Measurements from ENCODE around the gene ANXA4.
A peak's percentile ranks its signal among the peaks of the same experiment; 100 is the strongest.
"Not testable (repeated sequence)": the region's sequence is repeated elsewhere in the genome, so short reads cannot be mapped to it uniquely, and the experiment has no call there.

Gene ANXA4

DNA sequence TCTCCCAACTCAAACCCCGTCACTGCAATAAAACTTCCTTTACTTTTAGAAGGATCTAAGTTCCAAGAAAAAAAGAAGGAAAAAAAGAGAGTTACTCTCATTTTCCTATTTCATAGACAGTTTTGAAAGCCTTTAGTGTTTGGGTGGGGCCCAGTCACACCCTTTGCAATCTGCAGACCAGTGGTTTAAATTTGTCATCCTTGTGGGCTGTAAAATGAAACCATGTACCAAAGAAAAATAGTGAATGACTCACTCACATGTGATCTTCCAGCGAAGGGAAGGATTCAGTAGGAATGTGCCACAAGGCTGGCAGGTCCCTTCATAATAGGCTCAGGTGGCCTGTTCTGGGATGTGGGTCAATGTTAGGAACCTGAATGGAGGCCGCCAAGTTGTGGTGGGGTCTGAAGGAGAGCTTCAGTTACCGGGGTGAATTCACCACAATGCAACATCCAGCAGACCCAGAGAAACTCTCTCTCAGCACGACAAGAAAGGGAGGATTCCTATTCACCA is 28.3 kb downstream of the ANXA4 start:
- peak; percentile 70 to 74 for DNase-seq
- Histone ChIP-seq H3K9me3 (no peaks in the 10 kb centered on the region), H3K36me3 (no peaks in the 10 kb centered on the region), H3K4me3 (peak overlapping the region in 1 of 2 donors; percentile 13), H3K4me1 (peaks cover 0 to 98% (median 65%) of the 10 kb centered on the region in 4 donors), H3K27ac (peak overlapping the region; percentile 81 to 83), H3K27me3 (no peaks in the 10 kb centered on the region)
- TF ChIP-seq, protein P1, sequence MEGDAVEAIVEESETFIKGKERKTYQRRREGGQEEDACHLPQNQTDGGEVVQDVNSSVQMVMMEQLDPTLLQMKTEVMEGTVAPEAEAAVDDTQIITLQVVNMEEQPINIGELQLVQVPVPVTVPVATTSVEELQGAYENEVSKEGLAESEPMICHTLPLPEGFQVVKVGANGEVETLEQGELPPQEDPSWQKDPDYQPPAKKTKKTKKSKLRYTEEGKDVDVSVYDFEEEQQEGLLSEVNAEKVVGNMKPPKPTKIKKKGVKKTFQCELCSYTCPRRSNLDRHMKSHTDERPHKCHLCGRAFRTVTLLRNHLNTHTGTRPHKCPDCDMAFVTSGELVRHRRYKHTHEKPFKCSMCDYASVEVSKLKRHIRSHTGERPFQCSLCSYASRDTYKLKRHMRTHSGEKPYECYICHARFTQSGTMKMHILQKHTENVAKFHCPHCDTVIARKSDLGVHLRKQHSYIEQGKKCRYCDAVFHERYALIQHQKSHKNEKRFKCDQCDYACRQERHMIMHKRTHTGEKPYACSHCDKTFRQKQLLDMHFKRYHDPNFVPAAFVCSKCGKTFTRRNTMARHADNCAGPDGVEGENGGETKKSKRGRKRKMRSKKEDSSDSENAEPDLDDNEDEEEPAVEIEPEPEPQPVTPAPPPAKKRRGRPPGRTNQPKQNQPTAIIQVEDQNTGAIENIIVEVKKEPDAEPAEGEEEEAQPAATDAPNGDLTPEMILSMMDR (IDR thresholded peaks at IDR 0.05), result no peak
- intact Hi-C loops (cut with DNase I; ENCODE audit: low total_unique reads), result no loop called here

DNA sequence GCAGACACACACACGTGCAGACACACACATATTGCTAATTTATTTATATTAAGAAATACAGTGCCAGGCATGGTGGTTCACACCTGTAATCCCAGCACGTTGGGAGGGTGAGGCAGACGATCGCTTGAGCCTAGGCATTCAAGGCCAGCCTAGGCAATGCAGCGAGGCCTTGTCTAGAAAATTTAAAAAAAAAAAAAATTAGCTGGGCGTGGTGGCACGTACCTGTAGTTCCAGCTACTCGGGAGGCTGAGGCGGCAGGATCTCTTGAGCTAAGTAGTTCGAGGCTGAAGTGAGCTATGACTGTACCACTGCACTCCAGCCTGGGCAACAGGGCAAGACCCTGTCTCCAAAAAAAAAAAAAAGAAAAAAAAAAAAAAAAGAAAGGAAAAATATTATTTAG is 28.8 kb downstream of the ANXA4 start:
- Histone ChIP-seq H3K27me3 (no peaks in the 10 kb centered on the region), H3K36me3 (no peaks in the 10 kb centered on the region), H3K9me3 (no peaks in the 10 kb centered on the region), H3K27ac (peak overlapping the region; percentile 81 to 83), H3K4me3 (no peak overlapping the region), H3K4me1 (peaks cover 0 to 99% (median 66%) of the 10 kb centered on the region in 4 donors)
- DNase-seq, result no peak
- TF ChIP-seq, protein P1 (IDR thresholded peaks at IDR 0.05), result no peak
- intact Hi-C loops (cut with DNase I; ENCODE audit: low total_unique reads), result loop anchor here (1.0 kb wide), 1 partner anchor 30 kb away; no protein-coding TSS in a partner anchor

DNA sequence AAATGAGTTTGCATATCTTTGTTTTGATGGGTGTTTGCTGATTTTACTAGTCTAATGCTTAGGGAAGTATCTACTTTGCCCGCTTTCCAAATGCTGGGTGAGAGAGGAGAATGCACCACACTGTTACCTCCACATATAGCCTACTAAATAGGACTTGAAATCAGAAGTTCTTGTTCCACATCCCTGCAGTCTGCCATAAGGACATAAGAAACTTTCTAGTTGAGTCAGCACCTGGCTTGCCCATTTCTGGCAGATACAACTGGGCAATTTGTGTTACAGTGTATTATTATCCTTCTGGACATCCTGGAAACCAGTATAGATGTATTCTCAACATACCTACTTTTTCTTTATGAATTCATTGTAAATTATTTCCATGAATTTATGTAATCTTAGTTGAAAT is 29.5 kb downstream of the ANXA4 start:
- Histone ChIP-seq H3K27me3 (no peaks in the 10 kb centered on the region), H3K27ac (peak overlapping the region; percentile 81 to 83), H3K9me3 (no peaks in the 10 kb centered on the region), H3K4me1 (peaks cover 0 to 95% (median 61%) of the 10 kb centered on the region in 4 donors), H3K36me3 (no peaks in the 10 kb centered on the region), H3K4me3 (no peak overlapping the region)
- intact Hi-C loops (cut with DNase I; ENCODE audit: low total_unique reads), result loop anchor here (1.0 kb wide), 1 partner anchor 31 kb away; no protein-coding TSS in a partner anchor
- TF ChIP-seq, protein P1 (IDR thresholded peaks at IDR 0.05), result no peak
- DNase-seq, result no peak

DNA sequence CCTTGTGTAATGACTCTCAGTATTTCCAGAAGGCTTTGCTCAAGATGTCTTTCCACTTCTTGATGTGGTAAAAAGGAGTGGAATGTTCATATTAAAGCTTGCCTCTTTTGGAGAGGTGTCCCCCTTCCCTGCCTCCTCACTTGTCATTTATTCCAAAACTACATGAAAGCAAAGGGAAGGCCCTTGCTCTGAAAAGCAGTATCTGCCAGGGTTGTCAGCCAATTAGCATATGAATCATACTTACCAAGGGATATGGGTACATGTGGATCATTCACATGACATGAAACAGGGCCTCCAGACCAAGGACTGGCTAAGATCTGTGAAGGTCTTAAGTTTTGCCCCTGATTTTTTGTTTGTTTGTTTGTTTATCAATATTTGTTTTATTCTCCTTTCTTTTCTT is 31.3 kb downstream of the ANXA4 start:
- Histone ChIP-seq H3K27me3 (no peaks in the 10 kb centered on the region), H3K4me1 (peaks cover 0 to 77% (median 48%) of the 10 kb centered on the region in 4 donors), H3K27ac (peak overlapping the region; percentile 59 to 64), H3K9me3 (no peaks in the 10 kb centered on the region), H3K36me3 (no peaks in the 10 kb centered on the region), H3K4me3 (no peak overlapping the region)
- intact Hi-C loops (cut with DNase I; ENCODE audit: low total_unique reads), result no loop called here
- TF ChIP-seq, protein P1 (IDR thresholded peaks at IDR 0.05), result no peak
- no peak for DNase-seq

DNA sequence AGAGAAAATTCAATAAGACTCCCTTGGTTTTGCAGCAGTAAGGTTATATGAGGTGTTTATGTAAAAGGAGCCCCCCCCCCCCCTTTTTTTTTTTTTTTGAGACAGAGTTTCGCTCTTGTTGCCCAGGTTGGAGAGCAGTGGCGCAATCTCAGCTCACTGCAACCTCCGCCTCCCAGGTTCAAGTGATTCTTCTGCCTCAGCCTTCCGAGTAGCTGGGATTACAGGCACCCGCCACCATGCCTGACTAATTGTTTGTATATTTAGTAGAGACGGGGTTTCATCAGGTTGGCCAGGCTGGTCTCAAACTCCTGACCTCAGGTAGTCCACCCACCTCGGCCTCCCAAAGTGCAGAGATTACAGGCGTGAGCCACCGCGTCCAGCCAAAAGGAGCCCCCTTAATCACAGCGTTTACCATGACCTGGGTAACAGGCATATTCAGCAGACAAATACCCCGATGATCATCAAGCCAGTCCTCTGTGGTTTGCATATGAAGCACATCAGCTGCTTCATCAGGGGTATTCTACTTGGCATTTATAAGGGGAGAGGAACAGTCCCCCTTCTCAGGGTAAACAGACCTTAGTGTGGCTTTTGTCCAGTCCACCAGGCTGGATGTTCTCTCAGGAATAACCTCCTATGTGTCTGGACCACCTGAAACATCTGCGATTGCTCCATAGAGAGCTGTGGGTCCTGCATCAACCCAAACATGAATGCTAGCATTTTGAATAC is 32.5 kb downstream of the ANXA4 start:
- H3K4me1 ChIP-seq, result peaks cover 0 to 73% (median 40%) of the 10 kb centered on the region in 4 donors
- H3K9me3 ChIP-seq; H3K36me3 ChIP-seq; H3K4me3 ChIP-seq; intact Hi-C loops (cut with DNase I; ENCODE audit: low total_unique reads); H3K27me3 ChIP-seq; DNase-seq: not testable (repeated sequence)
- peak overlapping the region; percentile 59 to 64 for H3K27ac ChIP-seq
